Myocyte (in vitro differentiated cells): ENCODE results near the gene KIZ. TPM values are rescaled to one million over a fixed set of nuclear protein-coding genes. Genes with fewer than 3 reads are reported as not detected.

Source experiments
- DNase-seq: peaks from one replicate; pipeline ENCODE4 v3.0.0-alpha.2; 2012; ENCODE audit warnings: low read depth
- total RNA-seq: library from RNA; depleted of rRNA; stranded (reverse); fragments of >200 nt; gene quantifications from 2 replicates; pipeline ENCODE4 v1.2.3, GENCODE V29; 2014

KIZ gene
- total RNA-seq, 1 donor from 2014 or later, result 16.9 TPM

- DNase-seq, result peak; percentile 21
Measured at GRCh38 chr20:21265261-21266190, 139.6 kb downstream of the KIZ start.

- DNase-seq, result no peak
Measured at GRCh38 chr20:21266191-21266536, 140.3 kb downstream of the KIZ start.

- DNase-seq, result no peak
Measured at GRCh38 chr20:21269772-21270171, 143.9 kb downstream of the KIZ start.

DNA sequence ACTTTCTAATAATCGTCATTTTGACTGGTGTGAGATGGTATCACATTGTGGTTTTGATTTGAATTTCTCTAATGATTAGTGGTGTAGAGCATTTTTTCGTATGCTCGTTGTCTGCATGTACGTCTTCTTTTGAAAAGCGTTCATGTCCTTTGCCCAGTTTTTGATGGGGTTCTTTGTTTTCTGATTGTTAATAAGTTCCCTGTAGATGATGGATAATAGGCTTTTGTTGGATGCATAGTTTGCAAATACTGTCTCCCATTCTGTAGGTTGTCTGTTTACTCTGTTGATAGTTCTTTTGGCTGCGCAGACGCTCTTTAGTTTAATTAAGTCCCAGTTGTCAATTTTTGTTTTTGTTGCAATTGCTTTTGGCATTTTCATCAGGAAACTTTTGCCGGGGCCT lies 144.9 kb downstream of the KIZ start:
- no peak for DNase-seq

DNA sequence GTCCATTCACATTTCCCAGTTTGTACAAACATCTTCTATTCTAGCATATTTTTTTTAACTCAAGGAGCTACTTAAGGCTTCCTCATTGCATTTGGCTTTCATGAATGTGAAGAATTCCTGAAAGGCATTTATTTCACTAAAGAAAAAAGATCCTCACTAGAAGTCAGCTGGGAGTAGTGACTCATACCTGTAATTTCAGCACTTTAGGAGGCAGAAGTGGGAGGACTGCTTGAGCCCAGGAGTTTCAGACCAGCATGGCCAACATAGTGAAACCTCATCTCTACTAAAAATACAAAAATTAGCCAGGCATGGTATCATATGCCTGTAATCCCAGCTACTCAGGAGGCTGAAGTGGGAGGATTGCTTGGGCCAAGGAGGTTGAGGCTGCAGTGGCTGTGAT lies 146.4 kb downstream of the KIZ start:
- no peak for DNase-seq

DNA sequence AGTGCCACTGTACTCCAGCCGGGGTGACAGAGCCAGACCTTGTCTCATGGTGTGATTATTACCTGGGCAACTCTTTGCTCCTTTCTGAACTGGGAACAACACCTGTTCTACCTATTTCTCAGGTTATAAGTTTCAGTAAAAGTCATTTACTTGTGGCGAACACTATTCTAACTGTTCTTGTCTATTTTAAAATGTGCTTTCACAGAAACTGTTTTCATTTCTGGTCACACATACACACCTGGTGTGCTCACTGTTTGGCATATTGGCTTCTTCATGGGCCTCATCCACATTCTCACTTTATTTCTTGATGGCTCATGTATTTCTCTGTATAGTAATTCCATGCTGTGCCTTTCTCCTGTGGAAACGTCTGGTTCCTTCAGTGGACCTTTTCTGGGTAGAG lies 146.8 kb downstream of the KIZ start:
- DNase-seq, result no peak

DNA sequence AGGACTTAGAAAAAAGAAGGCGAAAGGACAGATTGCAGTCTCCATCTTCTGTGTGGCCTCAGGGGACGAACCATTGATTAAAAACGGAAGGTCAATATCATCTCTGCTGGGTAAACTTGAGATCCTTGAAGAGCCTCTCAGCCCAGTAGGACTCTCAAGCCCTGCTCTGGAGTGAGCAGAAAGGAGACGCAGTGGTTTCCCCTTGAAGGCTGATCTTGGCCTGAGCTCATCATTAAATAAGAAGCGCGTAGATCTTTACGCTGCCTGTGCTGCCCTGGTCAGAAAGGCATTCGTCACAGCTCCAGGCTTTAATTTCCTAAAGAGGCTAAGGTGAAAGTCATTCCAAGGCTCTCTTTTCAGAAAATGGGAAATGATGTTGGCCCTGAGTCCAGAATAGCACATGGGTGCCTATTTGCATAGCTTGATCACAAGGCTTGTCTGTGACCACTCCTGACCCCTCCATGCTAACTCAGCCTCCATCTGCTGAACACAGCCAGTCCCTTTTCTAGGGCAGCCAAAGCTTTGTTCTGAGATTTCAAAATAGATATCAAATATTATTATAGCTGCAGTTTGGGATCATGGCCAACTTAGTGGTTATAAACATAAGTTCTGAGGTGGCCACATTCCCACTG lies 148.0 kb downstream of the KIZ start:
- no peak for DNase-seq

GRCh38 chr20:21278829-21279228 lies 152.9 kb downstream of the KIZ start:
- DNase-seq, result no peak

- DNase-seq, result no peak
Measured at GRCh38 chr20:21279706-21280521, 154.0 kb downstream of the KIZ start.

- DNase-seq, result no peak
Measured at GRCh38 chr20:21280522-21281016, 154.7 kb downstream of the KIZ start.

DNA sequence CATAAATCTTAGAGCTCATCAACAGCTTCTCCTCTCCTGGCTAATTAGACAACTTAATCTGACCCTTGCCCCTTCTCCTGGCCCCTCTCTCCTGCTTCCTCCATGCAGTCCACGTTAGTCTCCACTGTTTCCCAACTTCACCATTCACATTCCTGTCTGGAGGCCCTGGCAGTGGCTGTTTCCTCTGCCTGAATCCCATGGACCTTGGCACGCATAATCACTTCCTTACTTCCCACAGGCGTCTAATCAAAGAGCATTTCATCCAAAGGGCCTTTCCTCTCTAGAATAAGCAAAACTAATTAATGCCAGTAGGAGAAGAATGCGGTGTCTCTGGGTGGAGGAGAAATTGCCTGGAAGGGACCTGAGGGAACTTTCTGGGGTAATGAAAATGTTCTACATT lies 160.9 kb downstream of the KIZ start:
- no peak for DNase-seq

GRCh38 chr20:21288587-21289370 lies 162.9 kb downstream of the KIZ start:
- DNase-seq, result no peak

DNA sequence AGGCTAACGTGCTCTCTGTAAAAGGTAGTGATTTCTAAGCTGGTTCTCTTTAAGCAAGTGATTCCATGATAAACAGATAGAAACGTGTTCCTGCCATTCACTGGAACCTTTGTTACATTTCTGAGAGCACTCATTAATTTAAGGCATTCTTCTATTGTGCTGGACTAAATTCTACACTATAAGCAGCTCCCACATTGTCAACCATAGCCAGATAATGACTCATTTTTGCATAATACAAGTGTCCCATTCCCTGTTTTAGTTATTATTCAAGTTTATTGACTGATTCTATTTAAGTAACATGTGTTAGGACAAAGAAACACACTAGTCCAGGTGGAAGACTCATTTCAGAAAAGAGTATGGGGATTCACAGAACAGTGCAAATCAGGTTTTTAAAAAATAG lies 163.8 kb downstream of the KIZ start:
- no peak for DNase-seq

GRCh38 chr20:21291026-21291425 lies 165.1 kb downstream of the KIZ start:
- DNase-seq, result no peak

- no peak for DNase-seq
Measured at GRCh38 chr20:21294755-21295154, 168.9 kb downstream of the KIZ start.

Other genes starting within 250 kb of the KIZ start
- gene LINC00237, start 19.7 kb upstream of the KIZ start, total RNA-seq, result not detected in 2 replicates
- gene XRN2, start 177.2 kb downstream of the KIZ start, total RNA-seq, result 87.0 and 91.1 TPM in 2 replicates